ENCODE data around the gene SMARCD1.

SMARCD1 gene

DNA sequence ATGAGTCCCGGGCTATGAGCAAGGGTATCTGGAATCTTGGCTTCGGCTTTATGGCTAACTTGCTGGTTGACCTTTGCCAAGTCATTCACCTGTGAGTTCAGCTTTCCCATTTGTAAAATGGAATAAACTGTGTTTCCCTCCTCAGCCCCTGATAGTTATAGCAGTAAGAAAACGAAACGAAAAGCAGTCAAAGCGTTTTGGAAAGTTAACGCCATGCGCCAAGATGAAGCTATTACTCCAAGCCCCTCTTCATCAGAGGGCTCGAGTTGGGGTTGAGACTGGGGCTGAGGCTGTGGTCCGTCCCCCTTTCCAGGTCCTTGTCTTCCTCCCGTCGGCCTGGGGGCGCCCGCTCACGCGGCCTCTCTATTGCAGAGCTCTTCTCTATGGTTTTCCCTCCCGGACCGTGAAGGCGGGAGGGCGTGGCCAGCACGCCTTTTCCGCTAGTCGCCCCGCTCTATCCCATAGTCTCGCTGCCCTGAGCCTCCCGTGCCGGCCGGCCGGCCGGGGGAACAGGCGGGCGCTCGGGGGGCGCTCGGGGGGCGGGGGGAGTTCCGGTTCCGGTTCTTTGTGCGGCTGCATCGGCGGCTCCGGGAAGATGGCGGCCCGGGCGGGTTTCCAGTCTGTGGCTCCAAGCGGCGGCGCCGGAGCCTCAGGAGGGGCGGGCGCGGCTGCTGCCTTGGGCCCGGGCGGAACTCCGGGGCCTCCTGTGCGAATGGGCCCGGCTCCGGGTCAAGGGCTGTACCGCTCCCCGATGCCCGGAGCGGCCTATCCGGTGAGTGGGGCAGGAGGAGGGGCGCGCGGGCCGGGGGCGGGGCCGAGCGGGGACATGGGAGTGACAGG, at the start of gene SMARCD1:
Gene SMARCD1 (plus strand): TSS at position 568 of the 840 bp plus-strand sequence. CDS start 28 bp downstream, at position 596.
- DNase-seq (ENCODE audit: low read depth, low spot score) = peak; percentile 78

DNA sequence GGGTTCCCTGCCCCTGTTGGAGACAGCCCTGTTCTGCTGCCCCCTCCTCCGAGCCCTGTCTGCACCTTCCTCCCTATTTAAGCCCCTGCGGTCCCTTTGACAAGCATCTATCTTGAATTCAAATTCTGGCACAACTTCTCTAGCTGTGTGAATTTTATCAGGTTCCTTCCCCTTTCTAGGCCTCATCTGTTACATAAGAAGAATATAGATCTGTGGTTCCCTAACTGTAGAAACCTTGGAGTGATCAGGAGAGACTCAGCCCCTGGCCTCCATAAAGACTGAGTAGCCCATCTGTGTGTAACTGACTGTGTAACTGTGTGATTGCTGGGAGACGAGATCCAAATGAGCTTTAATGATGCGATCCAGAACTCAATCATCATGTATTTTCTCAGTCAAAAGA, 46.8 kb upstream of the SMARCD1 start:
- no peak for DNase-seq (ENCODE audit: low read depth, low spot score)

DNA sequence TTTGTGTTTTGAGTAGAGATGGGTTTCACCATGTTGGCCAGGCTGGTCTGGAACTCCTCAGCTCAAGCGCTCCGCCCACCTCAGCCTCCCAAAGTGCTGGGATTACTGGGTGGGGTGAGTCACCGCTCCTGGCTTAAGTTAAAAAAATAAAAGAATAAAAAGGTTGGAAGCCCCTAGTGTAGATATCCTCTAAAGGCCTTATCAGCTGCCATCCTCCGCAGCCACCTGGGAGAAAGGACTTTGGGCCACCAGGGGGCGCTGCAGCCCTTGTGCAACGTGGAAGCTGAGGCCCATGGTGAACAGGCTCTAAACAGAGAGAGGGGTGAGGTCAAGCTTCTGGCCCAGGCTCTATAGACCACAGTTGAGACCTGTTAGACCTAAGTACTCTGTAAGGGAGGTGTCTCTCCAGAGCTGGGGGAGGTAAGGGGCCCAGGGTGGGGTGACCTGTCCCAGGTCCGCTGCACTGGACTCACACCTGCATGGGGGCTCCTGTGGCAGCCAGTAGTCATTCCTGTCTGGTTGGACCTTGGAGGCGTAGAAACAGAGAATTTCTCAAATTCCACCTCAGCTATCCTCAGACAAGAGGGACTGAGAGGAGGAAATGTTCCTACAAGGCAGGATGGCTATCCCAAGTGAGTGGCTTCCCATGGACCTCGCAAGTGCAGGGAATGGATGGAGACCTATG, 45.8 kb upstream of the SMARCD1 start:
- DNase-seq (ENCODE audit: low read depth, low spot score) = no peak

DNA sequence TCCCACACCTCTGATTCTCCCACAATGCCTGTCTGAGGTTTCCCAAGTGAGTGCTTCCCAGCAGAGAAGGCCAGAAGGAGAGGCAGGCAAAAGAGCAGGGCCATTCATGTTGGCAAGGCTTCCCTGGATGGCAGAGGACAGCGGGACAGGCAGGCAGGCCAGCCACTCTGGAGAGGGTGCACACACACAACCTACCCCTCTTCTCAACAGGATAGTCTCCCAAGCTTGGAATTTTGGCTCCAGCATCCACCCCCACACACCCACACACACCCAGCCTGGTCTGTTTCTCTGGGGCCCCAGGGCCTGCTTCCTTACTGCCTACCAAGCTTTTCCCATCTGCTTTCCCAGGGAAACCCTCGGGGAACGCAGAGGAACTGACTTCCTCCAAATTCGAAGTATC, 44.5 kb upstream of the SMARCD1 start:
- no peak for DNase-seq (ENCODE audit: low read depth, low spot score)

DNA sequence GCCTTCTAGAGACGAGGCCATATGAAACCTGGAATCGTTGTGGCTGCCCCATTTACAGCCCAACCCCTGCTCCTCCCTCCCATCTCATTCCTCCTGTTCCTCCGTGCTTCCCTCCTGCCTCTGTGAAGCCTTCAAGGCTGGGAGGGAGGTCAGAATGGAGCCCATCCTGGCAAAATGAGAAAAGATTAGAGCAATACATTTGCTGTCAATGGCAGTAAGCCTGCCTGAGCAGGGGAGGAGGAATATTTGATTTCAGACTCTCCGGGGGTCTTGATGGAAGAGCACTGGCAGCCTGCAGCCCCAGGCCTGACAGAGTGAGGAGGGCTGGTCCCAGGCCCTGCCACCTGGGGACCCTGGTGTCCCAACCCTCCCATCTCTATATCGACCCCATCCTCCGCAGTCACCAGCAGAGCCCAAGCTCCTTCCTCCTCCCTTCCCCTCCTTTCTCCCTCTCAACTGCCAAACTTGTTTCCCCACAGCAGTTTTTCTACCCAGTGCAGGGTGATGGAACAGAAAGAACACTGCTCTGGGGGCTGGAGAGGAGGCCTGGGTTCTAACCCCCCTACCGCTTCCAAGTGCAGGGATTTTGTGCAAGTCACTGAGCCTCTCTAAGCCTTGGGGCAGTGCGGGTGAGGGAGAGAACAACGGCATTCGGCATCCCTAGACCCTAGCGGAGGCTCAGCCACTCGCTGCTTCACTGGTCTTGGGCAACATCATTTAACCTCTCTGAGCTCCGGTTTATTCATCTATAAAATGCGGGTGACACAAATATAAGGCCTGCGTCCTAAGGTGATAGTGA, 43.9 kb upstream of the SMARCD1 start:
- DNase-seq (ENCODE audit: low read depth, low spot score) = no peak

DNA sequence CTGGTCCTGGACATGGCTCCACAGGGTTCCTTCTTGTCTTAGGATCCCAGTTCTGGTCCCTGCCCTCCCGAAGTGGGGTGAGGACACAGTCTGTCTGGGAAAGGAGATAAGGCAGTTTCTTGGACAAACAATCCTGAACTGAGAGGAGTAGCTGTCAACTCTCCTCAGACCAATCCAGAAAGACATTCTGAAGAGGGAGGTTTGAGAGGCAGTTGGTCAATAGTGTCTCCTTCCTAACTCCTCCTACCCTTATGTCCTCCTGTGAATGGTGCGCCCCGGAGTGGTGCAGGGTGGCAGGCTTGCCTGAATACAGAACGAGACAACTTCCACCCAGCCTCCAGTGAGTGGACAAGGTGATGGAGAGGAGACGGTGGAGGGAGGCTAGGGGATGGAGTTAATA, 43.2 kb upstream of the SMARCD1 start:
- no peak for DNase-seq (ENCODE audit: low read depth, low spot score)

DNA sequence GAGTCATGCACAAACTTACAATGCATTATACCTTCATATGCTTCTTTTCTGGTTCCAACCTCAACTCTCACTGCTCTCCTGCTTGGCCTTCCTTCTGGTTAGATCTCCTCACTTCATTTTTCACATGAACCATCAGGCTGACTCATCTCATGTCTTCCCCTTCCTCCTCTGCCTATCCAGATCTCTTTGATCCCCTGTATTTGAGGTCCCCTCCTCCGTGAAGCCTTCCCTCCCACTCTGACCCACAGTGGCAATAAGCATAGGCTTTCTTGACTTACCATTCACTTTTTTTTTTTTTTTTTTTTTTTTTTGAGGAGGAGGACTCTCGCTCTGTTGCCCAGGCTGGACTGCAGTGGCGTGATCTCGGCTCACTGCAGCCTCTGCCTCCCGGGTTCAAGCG, 42.4 kb upstream of the SMARCD1 start:
- DNase-seq (ENCODE audit: low read depth, low spot score) = no peak

DNA sequence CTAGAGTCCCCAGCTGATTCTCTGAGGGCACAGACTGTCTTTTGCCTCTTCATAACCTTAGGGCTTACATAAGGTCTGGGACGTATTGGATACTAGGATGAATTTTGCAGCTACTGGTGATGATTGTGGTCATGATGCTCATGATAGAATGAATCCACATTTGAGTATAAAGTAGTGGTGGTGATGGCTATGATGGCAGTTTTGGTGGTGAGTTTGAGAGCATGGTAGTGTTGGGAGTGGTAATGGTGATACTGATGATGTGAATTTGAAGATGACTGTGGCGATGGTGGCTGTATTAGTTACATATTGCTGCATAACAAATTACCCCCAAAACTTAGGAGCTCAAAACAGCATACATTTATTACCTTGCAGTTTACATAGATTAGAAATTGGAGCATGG, 41.8 kb upstream of the SMARCD1 start:
- no peak for DNase-seq (ENCODE audit: low read depth, low spot score)

DNA sequence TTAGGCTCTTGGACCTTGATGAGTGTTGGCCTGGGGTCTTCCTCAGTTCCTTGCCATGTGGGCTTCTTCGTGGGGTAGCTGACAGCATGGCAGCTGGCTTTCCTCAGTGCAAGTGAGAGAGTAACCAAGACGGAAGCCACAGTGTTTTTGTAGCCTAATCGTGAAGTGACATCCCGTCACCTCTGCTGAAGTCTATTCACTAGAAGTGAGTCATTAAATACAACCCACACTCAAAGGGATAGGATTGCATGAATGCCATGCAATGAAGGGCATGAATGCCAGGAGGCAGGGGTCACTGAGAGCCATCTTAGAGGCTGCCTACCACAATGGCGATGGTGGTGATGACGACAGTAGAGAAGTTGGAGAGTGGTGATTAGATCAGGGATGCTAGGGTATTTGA, 41.3 kb upstream of the SMARCD1 start:
- no peak for DNase-seq (ENCODE audit: low read depth, low spot score)

DNA sequence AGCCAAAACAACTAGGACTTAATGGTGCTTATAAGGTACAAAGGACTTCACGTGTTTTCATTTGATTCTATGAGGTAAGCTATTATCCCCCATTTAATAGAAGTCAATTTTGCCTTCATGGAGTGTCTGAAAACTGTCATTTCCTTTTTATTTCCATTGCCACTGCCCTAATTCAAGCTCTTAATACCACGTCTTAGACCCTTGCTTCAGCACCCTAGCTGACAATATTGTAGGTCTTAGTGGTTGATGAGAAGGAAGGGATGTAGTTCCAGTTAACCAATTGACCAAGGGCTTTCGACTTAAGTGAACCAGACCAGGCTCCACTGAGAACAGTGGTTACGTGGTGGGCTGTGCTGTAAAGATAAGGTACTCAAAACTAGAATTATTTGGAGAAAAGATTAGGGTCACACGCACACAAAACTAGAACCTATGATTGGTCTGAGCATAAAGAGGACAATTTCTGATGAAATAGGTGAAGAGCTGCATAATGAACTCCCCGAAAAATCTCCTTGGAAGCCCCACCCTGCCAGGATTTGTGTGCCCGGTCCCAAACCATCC, 37.4 kb upstream of the SMARCD1 start:
- no peak for DNase-seq (ENCODE audit: low read depth, low spot score)

DNA sequence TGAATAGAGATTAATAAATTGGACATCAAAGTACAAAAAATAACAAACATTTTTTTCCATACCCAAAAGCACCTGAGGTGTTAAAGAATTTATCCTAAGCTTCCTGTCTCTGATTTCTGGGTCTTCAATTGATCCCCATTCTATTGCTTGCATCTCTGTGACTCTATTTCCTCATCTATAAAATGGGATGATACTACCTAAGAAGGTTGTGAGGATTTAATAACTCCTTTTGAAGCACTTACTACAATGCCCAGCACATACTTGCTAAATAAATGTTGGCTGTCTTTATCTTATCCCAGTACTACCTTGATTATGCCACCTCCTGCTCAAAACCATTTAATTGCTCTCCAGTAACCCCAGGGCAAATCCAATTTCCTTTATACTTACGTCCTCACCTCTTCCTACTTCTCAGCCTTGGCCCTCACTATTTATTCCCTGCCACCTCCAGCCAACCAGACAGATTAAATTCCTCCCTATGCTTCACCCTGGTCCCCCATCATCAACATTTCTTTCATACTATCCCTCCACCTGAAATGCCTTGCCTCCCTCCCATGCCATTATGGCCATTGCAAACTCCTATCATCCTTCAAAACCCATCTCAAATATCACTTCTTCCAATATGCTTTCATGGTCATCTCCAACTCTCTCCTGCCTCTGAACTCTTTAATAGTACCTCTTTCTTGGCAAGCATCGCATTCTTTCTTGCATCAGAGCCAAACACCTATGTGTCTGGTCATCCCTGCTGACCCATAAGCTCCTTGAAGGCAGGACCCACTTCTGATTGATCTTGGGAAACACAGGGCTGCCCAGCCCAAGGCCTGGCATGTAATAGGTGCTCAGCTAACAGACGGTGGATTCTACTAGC, 35.7 kb upstream of the SMARCD1 start:
- DNase-seq (ENCODE audit: low read depth, low spot score) = no peak

DNA sequence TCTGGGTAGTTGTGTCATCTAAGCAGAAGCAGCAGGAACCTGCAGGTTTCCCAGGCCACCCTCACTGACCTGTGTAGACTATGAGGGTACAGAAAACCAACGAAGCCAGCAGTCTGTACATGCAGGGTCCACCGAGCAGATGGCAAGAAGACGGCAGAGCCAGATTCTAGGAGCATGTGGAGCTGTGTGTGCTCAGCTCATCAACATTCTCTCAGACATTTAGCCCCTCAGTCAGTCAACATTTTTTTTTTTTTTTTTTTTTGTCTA, 35.1 kb upstream of the SMARCD1 start:
- DNase-seq (ENCODE audit: low read depth, low spot score) = no peak

DNA sequence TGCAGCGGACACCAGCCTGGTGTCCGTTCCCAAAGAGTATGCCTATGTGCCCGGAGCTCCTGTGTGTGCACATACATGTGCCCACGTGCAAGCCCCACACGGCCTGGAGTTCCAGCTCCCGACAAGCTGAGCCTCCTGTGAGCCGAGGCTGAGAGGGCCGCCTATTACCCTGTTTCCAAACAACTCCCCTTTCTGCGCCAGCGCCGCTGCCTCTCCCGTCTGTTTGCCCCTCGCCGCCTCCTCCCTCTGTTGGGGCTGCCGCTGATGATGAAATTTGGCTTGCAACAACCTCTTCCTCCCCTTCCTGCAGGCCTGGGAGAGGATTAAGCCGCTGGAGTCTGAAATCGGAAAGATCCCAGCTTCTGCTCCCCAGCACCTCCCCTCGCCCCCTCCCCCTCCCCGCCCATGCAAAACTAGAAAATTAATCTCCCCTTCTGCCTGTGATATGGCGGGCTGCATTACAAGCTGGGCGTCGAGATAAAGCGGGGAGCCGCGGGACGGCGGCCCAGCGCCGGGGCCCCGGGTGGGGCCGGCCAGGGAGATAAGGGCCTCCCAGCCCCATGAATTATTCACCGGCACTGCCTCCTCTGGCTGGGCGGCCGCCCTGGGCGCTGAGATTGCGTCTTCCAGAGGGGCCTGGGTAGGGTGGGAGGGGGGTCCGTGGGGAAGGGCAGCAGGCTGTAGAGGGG, 34.6 kb upstream of the SMARCD1 start:
- DNase-seq (ENCODE audit: low read depth, low spot score) = no peak

DNA sequence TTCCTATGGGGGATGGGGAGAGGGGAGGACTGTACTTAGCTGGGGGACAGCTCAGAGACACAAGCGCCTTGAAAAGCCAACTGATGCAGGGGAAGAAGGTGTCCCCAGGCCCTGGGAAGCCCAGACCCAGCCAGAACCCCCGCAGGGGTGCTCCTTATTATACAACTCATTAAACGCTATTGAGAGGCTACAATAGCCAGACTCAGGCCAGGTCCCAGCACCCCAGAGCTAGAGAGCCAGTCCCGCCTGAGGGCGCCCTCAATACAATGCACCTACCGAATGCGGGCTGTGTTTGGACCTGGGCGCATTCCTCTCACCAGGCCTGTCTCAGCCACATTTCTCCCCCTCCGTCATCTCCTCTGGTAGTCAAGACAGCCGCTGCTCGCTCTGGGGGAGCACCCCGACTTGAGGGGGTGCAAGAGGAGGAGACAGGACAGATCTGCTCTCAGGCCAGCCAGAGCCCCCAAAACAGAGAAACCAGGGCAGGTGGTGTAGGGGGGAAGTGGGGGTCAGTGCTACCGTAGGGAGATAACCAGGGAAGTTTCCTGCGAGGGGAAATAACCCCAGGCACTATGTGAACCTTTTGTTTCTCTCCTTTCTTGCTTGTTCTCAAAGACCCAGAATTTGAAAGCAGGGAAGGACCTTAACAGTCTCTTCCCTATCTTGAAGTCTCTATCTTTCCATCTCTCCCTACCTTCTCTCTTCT, 33.9 kb upstream of the SMARCD1 start:
- no peak for DNase-seq (ENCODE audit: low read depth, low spot score)

DNA sequence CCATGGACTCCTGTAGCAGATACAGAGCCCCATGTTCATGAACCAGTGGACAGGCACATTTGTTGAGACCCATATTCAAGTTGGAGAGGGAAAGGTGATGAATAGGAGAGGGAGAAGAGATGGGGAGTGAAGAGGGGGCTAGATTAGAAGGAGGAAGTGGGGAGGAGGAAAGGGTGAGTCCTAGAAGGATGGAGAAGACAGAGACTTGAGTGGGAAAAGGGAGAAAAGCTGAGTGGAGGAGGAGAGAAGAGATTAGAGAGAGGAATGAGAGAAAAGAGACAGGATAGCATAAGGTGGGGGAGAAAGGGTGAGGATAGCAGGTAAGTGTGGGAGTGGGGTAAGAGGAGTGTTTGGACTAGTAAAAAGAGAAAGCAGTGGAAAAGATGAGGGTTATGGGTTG, 32.6 kb upstream of the SMARCD1 start:
- no peak for DNase-seq (ENCODE audit: low read depth, low spot score)

DNA sequence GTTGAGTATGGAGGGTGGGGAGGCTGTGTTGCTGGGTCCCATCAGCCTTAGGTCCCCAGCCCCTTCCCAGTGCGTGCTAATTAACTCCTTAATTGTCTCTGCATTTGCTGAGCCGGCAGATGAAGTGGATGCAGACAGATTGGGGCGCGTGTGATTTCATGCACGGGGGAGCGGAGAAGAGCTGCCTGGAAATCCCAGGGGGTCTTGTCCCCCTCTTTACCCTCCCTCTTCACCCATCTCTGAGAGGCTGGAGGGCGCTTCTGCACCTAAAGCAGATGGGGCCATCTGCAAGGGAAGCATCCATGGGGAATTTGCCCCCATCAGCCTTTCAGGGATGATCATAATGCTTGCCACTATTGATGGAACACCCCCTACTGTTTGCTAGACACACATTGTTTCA, 32.2 kb upstream of the SMARCD1 start:
- no peak for DNase-seq (ENCODE audit: low read depth, low spot score)

DNA sequence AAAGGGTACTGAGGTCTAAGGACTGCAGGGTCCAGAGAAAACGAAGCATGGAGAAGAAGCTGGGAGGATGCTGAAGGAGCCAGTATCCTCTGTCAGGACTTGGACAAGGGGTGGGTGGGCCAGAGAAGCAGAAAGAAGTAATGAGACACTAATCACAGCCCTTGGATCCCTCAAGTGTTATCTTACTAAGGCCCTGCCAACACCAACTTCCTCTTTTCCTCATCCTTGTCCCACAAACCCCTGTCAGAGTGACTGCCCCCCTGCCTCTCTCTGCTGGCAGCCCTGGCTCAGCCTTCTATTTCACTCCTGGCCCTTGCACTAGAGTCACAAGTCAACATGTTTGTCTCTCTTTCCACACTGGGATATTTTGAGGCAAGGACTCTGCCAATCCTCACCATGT, 31.6 kb upstream of the SMARCD1 start:
- no peak for DNase-seq (ENCODE audit: low read depth, low spot score)

DNA sequence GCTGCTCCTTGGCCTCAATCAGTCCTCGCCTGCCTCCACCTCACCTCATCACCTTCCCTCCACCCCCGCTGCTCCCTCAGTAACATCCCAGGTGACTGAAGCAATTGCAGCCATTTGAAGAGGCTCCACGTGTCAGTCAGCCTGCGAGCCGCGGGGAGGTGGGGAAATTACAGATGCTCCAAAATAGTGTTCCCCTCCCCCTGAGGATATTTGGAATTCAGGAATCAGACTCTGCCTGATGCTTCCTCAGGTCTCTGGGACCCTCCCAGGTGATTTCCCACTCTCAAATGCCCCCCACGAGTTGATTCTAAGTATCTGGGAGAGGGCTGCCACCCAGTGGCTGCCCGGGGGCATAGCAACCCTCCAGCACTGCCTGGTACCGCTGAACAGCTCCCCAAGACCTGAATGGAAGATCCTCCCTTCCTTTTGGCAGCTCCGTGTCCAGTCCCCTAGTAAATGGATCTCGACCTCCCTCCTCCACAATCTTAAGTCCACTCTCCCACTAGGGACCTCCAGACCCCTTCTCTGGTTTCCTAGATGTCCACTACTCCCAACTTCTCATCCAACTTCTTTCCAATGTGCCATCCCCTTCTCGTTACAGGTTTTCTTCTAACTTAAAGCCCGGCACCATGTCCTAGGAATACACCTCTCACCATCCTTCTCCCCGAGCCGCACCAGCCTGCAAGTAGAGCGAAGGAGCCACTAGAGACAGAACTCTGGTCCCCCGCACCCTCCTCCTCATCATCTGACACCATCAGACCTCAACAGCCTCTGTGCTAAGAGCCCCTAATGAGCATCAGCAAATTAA, 29.1 kb upstream of the SMARCD1 start:
- DNase-seq (ENCODE audit: low read depth, low spot score) = no peak

DNA sequence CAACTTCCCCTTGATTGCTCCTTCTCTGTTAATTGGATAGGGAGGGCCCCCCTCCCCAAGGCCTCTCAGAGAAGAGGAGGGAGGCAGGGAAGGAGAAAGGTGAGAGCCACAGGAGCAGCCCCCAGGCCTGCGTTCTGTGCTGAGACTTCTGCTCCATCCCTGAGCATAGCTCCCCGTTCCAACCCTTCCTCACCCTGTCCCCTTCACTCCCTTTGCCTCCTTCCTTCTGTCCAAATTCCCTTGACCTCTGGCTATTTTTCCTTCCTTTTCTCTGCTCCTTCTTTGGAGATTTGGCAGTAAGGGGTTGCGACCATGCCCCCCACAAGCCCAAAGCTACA, 28.5 kb upstream of the SMARCD1 start:
- no peak for DNase-seq (ENCODE audit: low read depth, low spot score)

All from brain pericyte (primary cell).